BE2C (cell line): Measurements from ENCODE around the gene FOXJ3.

ENCODE experiments used
- DNase-seq: peaks from one replicate; pipeline ENCODE4 v3.0.0-alpha.2; 2020
- H3K27me3 ChIP-seq: fragments of 250-450 bp; sonication (Bioruptor Pico); 2 replicates; pipeline ENCODE4 v1.5.1; 2020; ENCODE audit warnings: mild to moderate bottlenecking
- H3K36me3 ChIP-seq: fragments of 250-450 bp; sonication (Bioruptor Pico); 2 replicates; pipeline ENCODE4 v1.5.1; 2020; ENCODE audit warnings: mild to moderate bottlenecking
- H3K4me1 ChIP-seq: fragments of 250-450 bp; sonication (Bioruptor Pico); 2 replicates; pipeline ENCODE4 v1.5.1; 2020
- H3K4me3 ChIP-seq: 2 replicates; pipeline ENCODE4 v1.5.1; 2011; ENCODE audit warnings: low read depth, low read length
- H3K9me3 ChIP-seq: fragments of 250-450 bp; sonication (Bioruptor Pico); 2 replicates; pipeline ENCODE4 v1.5.1; 2020
- TF ChIP-seq, protein P1 (sequence below): IDR thresholded peaks from 2 replicates; pipeline ENCODE4 v1.5.1; 2012; ENCODE audit warnings: mild to moderate bottlenecking, low read depth, low read length

The FOXJ3 gene

DNA sequence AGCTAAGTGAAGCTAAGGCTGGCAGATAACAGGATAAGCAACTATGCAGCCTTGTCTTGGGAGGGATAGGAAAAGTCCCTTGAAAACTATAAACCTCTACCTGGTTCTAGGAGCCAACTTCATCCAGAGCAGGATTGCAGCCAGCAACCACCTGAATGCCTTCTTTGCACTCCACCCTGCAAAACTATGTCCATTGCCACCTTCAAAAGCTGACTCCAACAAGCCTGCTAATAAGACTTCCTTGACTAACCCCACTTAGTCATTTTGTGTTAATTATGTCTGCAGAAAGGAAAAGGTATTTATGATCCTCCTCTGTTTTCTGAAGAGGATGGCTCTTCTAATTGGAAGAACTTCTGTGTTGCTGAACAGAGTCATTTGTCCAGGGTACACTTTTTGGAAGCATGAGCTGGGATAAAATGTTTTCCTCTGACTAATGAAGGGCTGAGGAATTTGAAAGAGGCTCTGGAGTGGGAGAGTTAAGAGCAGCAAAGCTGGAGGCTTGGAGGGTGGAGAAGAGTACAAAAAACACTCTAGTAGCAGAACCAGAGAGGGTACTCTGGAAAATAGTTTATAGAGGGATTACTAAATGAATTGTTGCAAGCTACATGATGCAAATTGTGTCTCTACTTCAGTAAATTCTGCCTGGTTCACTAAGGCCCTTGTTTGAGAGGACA, 36.0 kb upstream of the FOXJ3 start:
- Histone ChIP-seq H3K4me1 (no peaks in the 10 kb centered on the region), H3K4me3 (no peak overlapping the region), H3K27me3 (no peaks in the 10 kb centered on the region), H3K9me3 (no peaks in the 10 kb centered on the region), H3K36me3 (no peaks in the 10 kb centered on the region)
- TF ChIP-seq, protein P1, sequence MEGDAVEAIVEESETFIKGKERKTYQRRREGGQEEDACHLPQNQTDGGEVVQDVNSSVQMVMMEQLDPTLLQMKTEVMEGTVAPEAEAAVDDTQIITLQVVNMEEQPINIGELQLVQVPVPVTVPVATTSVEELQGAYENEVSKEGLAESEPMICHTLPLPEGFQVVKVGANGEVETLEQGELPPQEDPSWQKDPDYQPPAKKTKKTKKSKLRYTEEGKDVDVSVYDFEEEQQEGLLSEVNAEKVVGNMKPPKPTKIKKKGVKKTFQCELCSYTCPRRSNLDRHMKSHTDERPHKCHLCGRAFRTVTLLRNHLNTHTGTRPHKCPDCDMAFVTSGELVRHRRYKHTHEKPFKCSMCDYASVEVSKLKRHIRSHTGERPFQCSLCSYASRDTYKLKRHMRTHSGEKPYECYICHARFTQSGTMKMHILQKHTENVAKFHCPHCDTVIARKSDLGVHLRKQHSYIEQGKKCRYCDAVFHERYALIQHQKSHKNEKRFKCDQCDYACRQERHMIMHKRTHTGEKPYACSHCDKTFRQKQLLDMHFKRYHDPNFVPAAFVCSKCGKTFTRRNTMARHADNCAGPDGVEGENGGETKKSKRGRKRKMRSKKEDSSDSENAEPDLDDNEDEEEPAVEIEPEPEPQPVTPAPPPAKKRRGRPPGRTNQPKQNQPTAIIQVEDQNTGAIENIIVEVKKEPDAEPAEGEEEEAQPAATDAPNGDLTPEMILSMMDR: no peak
- no peak for DNase-seq

DNA sequence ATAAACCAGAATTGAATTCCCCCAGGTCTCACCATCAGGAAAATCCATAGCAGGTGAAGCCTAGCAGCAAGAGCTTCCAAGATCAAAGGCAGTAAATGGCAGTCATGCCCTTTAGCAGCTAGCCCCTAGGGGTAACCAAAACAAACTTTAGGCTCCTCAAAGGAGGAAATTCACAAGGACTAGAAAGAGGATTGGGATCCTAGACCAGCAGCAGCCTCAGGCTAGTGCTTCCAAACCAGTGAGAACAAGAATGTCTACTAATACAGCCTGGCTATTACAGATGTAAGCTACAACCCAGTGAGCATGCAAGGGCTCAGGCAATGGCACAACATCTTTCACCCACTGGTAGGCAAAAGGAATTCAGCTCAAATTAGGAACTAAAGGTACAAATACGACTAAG, 34.4 kb upstream of the FOXJ3 start:
- no peaks in the 10 kb centered on the region for H3K27me3 ChIP-seq

DNA sequence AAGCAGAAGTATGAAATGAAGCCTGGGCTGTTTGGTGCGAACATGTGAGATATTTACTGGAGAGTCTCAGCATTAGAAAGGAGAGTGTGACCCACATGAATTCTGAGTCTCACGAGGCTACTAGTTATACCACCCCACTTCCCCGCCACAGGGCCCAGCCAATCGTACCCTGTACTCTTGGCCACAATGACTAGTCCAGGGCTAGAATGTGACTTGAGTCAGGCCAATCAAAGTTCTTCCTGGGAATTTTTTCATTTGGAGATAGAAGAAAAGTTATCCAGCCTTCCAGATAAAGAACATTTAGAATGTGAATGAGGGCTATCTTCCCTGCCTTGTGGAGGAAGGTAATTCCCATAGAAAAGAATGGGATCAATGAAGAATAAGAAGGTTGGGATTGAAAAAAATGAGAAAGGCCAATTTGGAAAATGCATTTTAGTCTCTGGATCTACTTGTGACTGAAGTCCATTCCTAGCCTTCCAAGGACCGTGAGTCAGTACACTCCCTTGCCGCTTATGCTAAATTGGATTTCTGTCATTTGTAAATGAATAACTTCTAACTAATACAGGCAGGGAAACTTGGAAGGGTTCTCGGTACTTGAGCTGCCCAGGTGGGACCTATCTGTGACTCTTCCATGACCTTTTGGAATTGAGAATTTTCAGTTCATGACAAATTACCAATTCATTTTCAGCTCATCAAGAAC, 33.2 kb upstream of the FOXJ3 start:
- no peaks in the 10 kb centered on the region for H3K4me1 ChIP-seq
- no peak overlapping the region for H3K4me3 ChIP-seq
- TF ChIP-seq, protein P1: no peak

More for the DNA sequence above, 34.4 kb upstream of the FOXJ3 start:
- no peak overlapping the region for H3K4me3 ChIP-seq
- no peaks in the 10 kb centered on the region for H3K36me3 ChIP-seq
- TF ChIP-seq, protein P1: no peak
- H3K4me1 ChIP-seq: no peaks in the 10 kb centered on the region
- DNase-seq: no peak
- H3K9me3 ChIP-seq: no peaks in the 10 kb centered on the region

DNA sequence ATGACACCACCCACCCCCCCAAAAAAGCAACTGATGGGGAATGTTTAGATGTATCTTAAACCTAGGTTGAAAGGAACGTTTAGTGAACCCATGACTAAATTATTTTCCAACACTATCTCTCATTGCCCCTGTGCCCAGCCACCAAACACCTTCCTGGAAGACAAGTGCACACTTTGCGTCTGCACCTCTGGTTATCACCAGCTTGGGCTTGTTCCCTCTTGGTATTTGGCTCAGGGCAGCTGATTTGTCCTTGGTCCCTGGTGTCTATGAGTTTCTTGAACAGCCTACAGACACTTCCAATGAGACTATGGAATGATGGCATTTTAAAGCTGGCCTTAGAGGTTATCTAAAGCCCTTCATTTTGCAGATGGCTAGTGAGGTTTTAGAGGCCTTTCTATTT, 30.1 kb upstream of the FOXJ3 start:
- Histone ChIP-seq H3K36me3 (no peaks in the 10 kb centered on the region), H3K27me3 (no peaks in the 10 kb centered on the region), H3K4me1 (no peaks in the 10 kb centered on the region), H3K9me3 (no peaks in the 10 kb centered on the region), H3K4me3 (no peak overlapping the region)
- TF ChIP-seq, protein P1: no peak
- DNase-seq: no peak

More for the DNA sequence above, 33.2 kb upstream of the FOXJ3 start:
- Histone ChIP-seq H3K36me3 (no peaks in the 10 kb centered on the region), H3K27me3 (no peaks in the 10 kb centered on the region), H3K9me3 (no peaks in the 10 kb centered on the region)
- no peak for DNase-seq

DNA sequence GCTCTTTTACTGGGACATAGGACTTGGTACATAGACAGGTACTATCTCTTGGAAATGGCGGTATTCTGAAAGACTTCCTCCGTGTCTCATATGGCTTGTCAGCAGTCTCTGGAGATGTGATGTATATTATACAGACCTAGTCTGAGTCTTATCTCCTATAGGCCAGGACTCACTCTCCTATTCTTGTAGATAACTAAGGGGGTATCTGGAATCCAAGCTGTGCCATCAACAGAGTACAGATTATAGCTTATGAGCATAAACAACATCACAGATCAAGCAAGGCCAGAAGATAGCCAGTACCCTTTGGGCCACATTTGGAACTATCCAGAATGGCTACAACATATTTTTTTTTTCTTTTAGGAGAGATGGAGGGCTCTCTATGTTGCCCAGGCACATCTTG, 29.5 kb upstream of the FOXJ3 start:
- Histone ChIP-seq H3K4me1 (no peaks in the 10 kb centered on the region), H3K36me3 (no peaks in the 10 kb centered on the region), H3K9me3 (no peaks in the 10 kb centered on the region), H3K27me3 (no peaks in the 10 kb centered on the region), H3K4me3 (no peak overlapping the region)
- DNase-seq: no peak
- TF ChIP-seq, protein P1: no peak

- H3K27me3 ChIP-seq: no peaks in the 10 kb centered on the region
- H3K36me3 ChIP-seq: no peaks in the 10 kb centered on the region
- H3K4me3 ChIP-seq: no peak overlapping the region
- TF ChIP-seq, protein P1: no peak
- no peak for DNase-seq
- no peaks in the 10 kb centered on the region for H3K9me3 ChIP-seq
- no peaks in the 10 kb centered on the region for H3K4me1 ChIP-seq
These were observed 29.1 kb upstream of the FOXJ3 start for GRCh38 chr1:42364089-42364488.
